ENCODE measurements around the gene RRAD. TPM values are rescaled to one million over a fixed set of nuclear protein-coding genes. Genes with fewer than 3 reads are reported as not detected.

RRAD gene
- total and polyA plus RNA-seq, 2 donors (not counting 3 experiments of a cell fraction or from before 2014, with no cell fraction given): 0.22 to 0.48 TPM

DNA sequence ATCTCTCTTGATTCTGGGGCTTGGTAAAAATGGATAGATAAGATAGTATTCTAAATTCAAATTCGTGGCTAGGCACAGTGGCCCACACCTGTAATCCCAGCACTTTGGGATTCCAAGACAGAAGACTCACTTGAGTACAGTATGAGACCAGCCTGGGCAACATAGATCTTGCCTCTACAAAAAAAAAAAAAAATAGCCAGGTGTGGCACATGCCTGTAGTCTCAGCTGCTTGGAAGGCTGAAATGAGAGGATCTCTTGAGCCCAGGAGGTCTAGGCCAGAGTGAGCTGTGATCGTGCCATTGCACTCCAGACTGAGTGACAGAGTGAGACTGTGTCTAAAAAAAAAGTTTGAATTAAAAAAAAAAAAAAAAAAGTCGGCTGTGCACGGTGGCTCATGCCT lies 35.7 kb downstream of the RRAD start:
- FAIRE-seq (no peak), DNase-seq (ENCODE audit: low read depth, low spot score) (no peak)
- peaks cover 3 to 7% of the 10 kb centered on the region in 2 experiments for H3K36me3 ChIP-seq (ENCODE audit: control insufficient read depth in 2 of 2, extremely low read depth in 1 of 2, insufficient read depth in 2 of 2, low read length in 2 of 2)
- H4K20me1 ChIP-seq (replicated peaks; ENCODE audit: control insufficient read depth, extremely low read depth, insufficient read depth, low read length): peaks cover 4% of the 10 kb centered on the region
- no peaks in the 10 kb centered on the region for H3K79me2 ChIP-seq (ENCODE audit: control insufficient read depth, insufficient read depth, low read length)
- dilution Hi-C loops (cut with MboI; ENCODE audit: extremely low pct_ligation_motif_present, low sequenced_read_pairs): no loop called here
- CTCF ChIA-PET: interaction anchor here (0.7 to 1.8 kb wide), 5 partner anchors 8 to 227 kb away, joined by 3 to 12 read pairs (median 6); partner anchors contain the start of gene NAE1
- H3K27ac ChIP-seq (ENCODE audit: insufficient read depth, low read depth, low read length): no peak overlapping the region
- POLR2A ChIA-PET: no interaction called here
- H3K4me3 ChIP-seq (replicated peaks in 1 of 3; ENCODE audit: insufficient read depth in 1 of 3, low read depth in 1 of 3, low read length in 3 of 3): no peak overlapping the region
- TF ChIP-seq MYC (IDR thresholded peaks at IDR 0.05; ENCODE audit: low read depth, low read length) (no peak), FOS (IDR thresholded peaks at IDR 0.05; ENCODE audit: borderline replicate concordance, insufficient read depth, low read length) (no peak), JUN (IDR thresholded peaks at IDR 0.05; ENCODE audit: borderline replicate concordance, insufficient read depth, insufficient read length, low read depth) (no peak), POLR2A (IDR thresholded peaks at IDR 0.05; ENCODE audit: low read depth, low read length) (no peak), POLR2AphosphoS5 (IDR thresholded peaks at IDR 0.05; ENCODE audit: insufficient read depth, low read depth, low read length) (no peak), GATA2 (IDR thresholded peaks at IDR 0.05; ENCODE audit: insufficient read depth, insufficient read length, low read depth, low read length) (no peak), MAX (IDR thresholded peaks at IDR 0.05; ENCODE audit: insufficient read depth, insufficient read length) (no peak), EZH2 (IDR thresholded peaks at IDR 0.05; ENCODE audit: borderline replicate concordance, low read depth, low read length, severe bottlenecking) (no peak)
- TF ChIP-seq, protein P1, sequence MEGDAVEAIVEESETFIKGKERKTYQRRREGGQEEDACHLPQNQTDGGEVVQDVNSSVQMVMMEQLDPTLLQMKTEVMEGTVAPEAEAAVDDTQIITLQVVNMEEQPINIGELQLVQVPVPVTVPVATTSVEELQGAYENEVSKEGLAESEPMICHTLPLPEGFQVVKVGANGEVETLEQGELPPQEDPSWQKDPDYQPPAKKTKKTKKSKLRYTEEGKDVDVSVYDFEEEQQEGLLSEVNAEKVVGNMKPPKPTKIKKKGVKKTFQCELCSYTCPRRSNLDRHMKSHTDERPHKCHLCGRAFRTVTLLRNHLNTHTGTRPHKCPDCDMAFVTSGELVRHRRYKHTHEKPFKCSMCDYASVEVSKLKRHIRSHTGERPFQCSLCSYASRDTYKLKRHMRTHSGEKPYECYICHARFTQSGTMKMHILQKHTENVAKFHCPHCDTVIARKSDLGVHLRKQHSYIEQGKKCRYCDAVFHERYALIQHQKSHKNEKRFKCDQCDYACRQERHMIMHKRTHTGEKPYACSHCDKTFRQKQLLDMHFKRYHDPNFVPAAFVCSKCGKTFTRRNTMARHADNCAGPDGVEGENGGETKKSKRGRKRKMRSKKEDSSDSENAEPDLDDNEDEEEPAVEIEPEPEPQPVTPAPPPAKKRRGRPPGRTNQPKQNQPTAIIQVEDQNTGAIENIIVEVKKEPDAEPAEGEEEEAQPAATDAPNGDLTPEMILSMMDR (IDR thresholded peaks at IDR 0.05; ENCODE audit: extremely low read depth in 1 of 2, insufficient read depth in 1 of 2, low read depth in 1 of 2, low read length in 2 of 2): no peak
- no peak overlapping the region for H2AFZ ChIP-seq (ENCODE audit: low read depth, low read length)
- H3K27me3 ChIP-seq (ENCODE audit: control insufficient read depth in 2 of 2, insufficient read depth in 2 of 2, low read length in 2 of 2): no peaks in the 10 kb centered on the region
- no peak overlapping the region for H3K9ac ChIP-seq (replicated peaks; ENCODE audit: extremely low read depth, insufficient read depth, low read length)
- H3K4me1 ChIP-seq (ENCODE audit: control insufficient read depth, extremely low read depth, insufficient read depth, low read length): no peaks in the 10 kb centered on the region
- no peaks in the 10 kb centered on the region for H3K9me1 ChIP-seq (replicated peaks; ENCODE audit: control insufficient read depth, extremely low read depth, insufficient read depth, low read length)
- BruUV-seq (replicated peaks): no TSS peak
- intact Hi-C loops (cut with micrococcal nuclease): loop anchor here (10.0 kb wide), 1 partner anchor 1965 kb away; no protein-coding TSS in a partner anchor
- H3K4me2 ChIP-seq (ENCODE audit: insufficient read depth, low read length): no peak overlapping the region
- no peaks in the 10 kb centered on the region for H3K9me3 ChIP-seq (replicated peaks; ENCODE audit: control insufficient read depth, insufficient read depth, low read length)
